ENCODE measurements around the gene TBCK.

Gene TBCK

GRCh38 chr4:106263594-106264330, 52.2 kb downstream of the TBCK start:
- Histone ChIP-seq H3K27me3 (ENCODE audit: control insufficient read depth, insufficient read depth, low read length) (no peaks in the 10 kb centered on the region), H3K4me1 (ENCODE audit: control insufficient read depth, insufficient read depth, low read length) (no peaks in the 10 kb centered on the region), H3K4me3 (ENCODE audit: low read length) (no peak overlapping the region), H3K27ac (ENCODE audit: low read length) (no peak overlapping the region), H3K9me3 (ENCODE audit: control insufficient read depth, insufficient read depth, low read length) (no peaks in the 10 kb centered on the region), H3K36me3 (ENCODE audit: control insufficient read depth, insufficient read depth, low read length) (no peaks in the 10 kb centered on the region)
- no CpG with 5 or more reads among the region's 2 CpGs for WGBS (ENCODE audit: insufficient coverage, insufficient read length)
- DNase-seq (ENCODE audit: low read depth, low spot score) = no peak

DNA sequence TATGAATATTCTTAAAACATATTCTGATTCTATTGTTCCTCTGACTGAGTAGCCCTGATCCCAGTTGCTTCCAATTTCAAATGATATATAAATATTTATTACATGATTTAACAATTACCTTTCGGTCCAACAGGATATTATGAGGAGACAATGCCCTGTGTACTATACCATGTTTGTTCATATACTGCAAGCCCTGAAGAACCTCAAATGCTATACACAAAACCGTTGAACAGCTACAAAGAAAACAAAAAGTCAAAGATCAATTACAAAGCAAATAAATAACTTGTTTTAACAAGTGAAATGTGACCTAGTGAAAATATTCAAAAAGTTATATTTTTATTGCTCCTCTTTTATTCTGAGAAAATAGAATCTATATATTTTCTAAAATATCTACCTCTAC, 54.0 kb downstream of the TBCK start:
- WGBS (ENCODE audit: insufficient coverage, insufficient read length) = no CpG with 5 or more reads among the region's 2 CpGs
- no peaks in the 10 kb centered on the region for H3K36me3 ChIP-seq (ENCODE audit: control insufficient read depth, insufficient read depth, low read length)
- DNase-seq (ENCODE audit: low read depth, low spot score) = no peak
- no peak overlapping the region for H3K4me3 ChIP-seq (ENCODE audit: low read length)
- no peaks in the 10 kb centered on the region for H3K27me3 ChIP-seq (ENCODE audit: control insufficient read depth, insufficient read depth, low read length)
- H3K4me1 ChIP-seq (ENCODE audit: control insufficient read depth, insufficient read depth, low read length) = no peaks in the 10 kb centered on the region
- H3K9me3 ChIP-seq (ENCODE audit: control insufficient read depth, insufficient read depth, low read length) = no peaks in the 10 kb centered on the region
- no peak overlapping the region for H3K27ac ChIP-seq (ENCODE audit: low read length)

- Histone ChIP-seq H3K4me1 (ENCODE audit: control insufficient read depth, insufficient read depth, low read length) (no peaks in the 10 kb centered on the region), H3K27ac (ENCODE audit: low read length) (no peak overlapping the region)
These were observed 57.6 kb downstream of the TBCK start for GRCh38 chr4:106258145-106259045.

DNA sequence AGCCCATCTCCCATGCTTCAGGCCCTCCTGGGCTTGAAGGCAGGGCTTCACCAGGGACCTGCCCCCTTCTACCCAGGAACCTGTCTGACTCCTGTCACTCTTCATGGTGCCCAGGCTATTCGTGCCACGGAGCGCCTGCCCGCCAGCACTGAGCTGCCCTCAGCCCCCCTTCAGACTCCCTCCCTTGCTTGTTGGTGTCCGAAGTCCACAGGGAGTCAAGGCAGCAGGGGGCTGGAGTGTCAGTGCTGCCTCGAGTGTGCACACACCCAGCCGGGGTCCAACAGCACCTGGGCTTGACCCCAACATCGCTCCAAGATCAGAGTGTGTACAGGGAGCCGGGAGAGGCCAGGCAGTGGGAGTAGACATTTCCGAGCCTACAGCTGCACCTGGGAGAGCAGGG, 59.8 kb downstream of the TBCK start:
- Histone ChIP-seq H3K27me3 (ENCODE audit: control insufficient read depth, insufficient read depth, low read length) (no peaks in the 10 kb centered on the region), H3K36me3 (ENCODE audit: control insufficient read depth, insufficient read depth, low read length) (0 out of 2 replicates have a peak, but pooled peaks cover 3% of the 10 kb centered on the region), H3K4me1 (ENCODE audit: control insufficient read depth, insufficient read depth, low read length) (no peaks in the 10 kb centered on the region), H3K27ac (ENCODE audit: low read length) (no peak overlapping the region), H3K9me3 (ENCODE audit: control insufficient read depth, insufficient read depth, low read length) (no peaks in the 10 kb centered on the region), H3K4me3 (ENCODE audit: low read length) (no peak overlapping the region)
- no CpG with 5 or more reads among the region's 10 CpGs for WGBS (ENCODE audit: insufficient coverage, insufficient read length)
- DNase-seq (ENCODE audit: low read depth, low spot score) = no peak

More at GRCh38 chr4:106258145-106259045, 57.6 kb downstream of the TBCK start:
- 0 out of 2 replicates have a peak, but pooled peaks cover 3% of the 10 kb centered on the region for H3K36me3 ChIP-seq (ENCODE audit: control insufficient read depth, insufficient read depth, low read length)
- H3K27me3 ChIP-seq (ENCODE audit: control insufficient read depth, insufficient read depth, low read length) = no peaks in the 10 kb centered on the region
- no CpG with 5 or more reads among the region's 4 CpGs for WGBS (ENCODE audit: insufficient coverage, insufficient read length)
- no peaks in the 10 kb centered on the region for H3K9me3 ChIP-seq (ENCODE audit: control insufficient read depth, insufficient read depth, low read length)
- DNase-seq (ENCODE audit: low read depth, low spot score) = no peak
- no peak overlapping the region for H3K4me3 ChIP-seq (ENCODE audit: low read length)

DNA sequence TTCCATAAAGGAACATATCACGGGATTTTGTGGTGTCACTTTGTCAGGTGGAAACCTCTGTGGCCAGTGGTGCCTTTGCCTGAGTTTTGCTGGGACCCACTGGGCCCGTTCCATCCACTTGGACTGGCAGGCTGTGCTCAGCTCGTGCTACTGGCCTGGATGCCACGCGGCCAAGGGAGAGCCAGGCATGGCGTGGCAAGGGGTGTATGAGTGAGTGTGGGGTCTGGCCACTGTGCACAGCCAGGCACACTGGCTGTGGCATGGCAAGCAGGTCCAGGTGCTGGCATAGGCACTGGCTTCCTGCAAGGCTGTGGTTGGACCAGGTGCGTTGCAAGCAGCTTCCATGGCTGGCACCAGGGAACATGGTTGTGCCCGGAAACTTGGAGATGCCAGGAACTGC, 60.8 kb downstream of the TBCK start:
- no peak for DNase-seq (ENCODE audit: low read depth, low spot score)
- Histone ChIP-seq H3K4me1 (ENCODE audit: control insufficient read depth, insufficient read depth, low read length) (no peaks in the 10 kb centered on the region), H3K27ac (ENCODE audit: low read length) (no peak overlapping the region), H3K36me3 (ENCODE audit: control insufficient read depth, insufficient read depth, low read length) (0 out of 2 replicates have a peak, but pooled peaks cover 3% of the 10 kb centered on the region), H3K4me3 (ENCODE audit: low read length) (no peak overlapping the region), H3K9me3 (ENCODE audit: control insufficient read depth, insufficient read depth, low read length) (no peaks in the 10 kb centered on the region), H3K27me3 (ENCODE audit: control insufficient read depth, insufficient read depth, low read length) (no peaks in the 10 kb centered on the region)
- no CpG with 5 or more reads among the region's 8 CpGs for WGBS (ENCODE audit: insufficient coverage, insufficient read length)

GRCh38 chr4:106253364-106254129, 62.5 kb downstream of the TBCK start:
- H3K27me3 ChIP-seq (ENCODE audit: control insufficient read depth, insufficient read depth, low read length) = no peaks in the 10 kb centered on the region
- H3K4me1 ChIP-seq (ENCODE audit: control insufficient read depth, insufficient read depth, low read length) = no peaks in the 10 kb centered on the region
- 0 out of 2 replicates have a peak, but pooled peaks cover 3% of the 10 kb centered on the region for H3K36me3 ChIP-seq (ENCODE audit: control insufficient read depth, insufficient read depth, low read length)
- no peak overlapping the region for H3K27ac ChIP-seq (ENCODE audit: low read length)
- H3K4me3 ChIP-seq (ENCODE audit: low read length) = no peak overlapping the region
- DNase-seq (ENCODE audit: low read depth, low spot score) = no peak
- no CpG with 5 or more reads among the region's 4 CpGs for WGBS (ENCODE audit: insufficient coverage, insufficient read length)
- H3K9me3 ChIP-seq (ENCODE audit: control insufficient read depth, insufficient read depth, low read length) = no peaks in the 10 kb centered on the region

DNA sequence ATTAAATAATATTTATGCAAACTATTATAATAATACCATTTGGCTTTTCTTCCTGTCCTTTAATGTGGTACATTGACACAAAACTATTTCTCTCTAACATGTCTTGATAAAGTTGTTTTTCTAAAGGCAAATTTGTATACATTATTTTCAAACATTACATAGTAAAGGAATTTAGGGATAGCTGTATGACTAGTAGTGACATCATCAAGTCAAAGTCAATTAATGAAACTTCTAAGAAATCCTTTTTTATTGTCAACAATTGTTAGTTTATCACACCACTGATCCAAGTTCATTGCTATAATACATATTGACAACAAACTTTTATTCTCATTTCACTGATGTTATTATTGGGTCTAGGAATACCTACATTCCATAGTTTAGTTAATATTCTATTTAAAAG, 68.4 kb downstream of the TBCK start:
- Histone ChIP-seq H3K4me3 (ENCODE audit: low read length) (no peak overlapping the region), H3K36me3 (ENCODE audit: control insufficient read depth, insufficient read depth, low read length) (no peaks in the 10 kb centered on the region), H3K27ac (ENCODE audit: low read length) (no peak overlapping the region), H3K4me1 (ENCODE audit: control insufficient read depth, insufficient read depth, low read length) (no peaks in the 10 kb centered on the region), H3K27me3 (ENCODE audit: control insufficient read depth, insufficient read depth, low read length) (no peaks in the 10 kb centered on the region), H3K9me3 (ENCODE audit: control insufficient read depth, insufficient read depth, low read length) (no peaks in the 10 kb centered on the region)
- no peak for DNase-seq (ENCODE audit: low read depth, low spot score)

DNA sequence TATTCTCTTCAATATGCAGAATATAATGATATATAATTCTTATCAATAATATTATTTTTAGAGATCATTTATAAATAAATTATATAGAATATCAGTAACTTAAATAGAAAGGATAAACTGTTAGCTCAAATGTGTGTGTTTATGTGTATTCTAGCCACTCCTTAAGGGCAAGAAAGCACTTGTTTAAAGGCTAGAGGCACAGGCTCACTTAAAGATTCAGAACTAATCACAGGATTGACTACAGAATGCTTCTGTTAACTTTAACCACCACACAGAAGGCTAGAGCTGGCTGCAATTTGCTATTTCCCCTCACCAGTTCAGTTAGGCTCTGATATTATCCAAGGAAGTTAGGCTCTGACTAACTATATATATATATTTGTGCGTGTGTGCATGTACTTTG, 69.6 kb downstream of the TBCK start:
- Histone ChIP-seq H3K4me1 (ENCODE audit: control insufficient read depth, insufficient read depth, low read length) (no peaks in the 10 kb centered on the region), H3K27me3 (ENCODE audit: control insufficient read depth, insufficient read depth, low read length) (no peaks in the 10 kb centered on the region), H3K4me3 (ENCODE audit: low read length) (no peak overlapping the region), H3K9me3 (ENCODE audit: control insufficient read depth, insufficient read depth, low read length) (no peaks in the 10 kb centered on the region), H3K36me3 (ENCODE audit: control insufficient read depth, insufficient read depth, low read length) (no peaks in the 10 kb centered on the region), H3K27ac (ENCODE audit: low read length) (no peak overlapping the region)
- no CpG with 5 or more reads among the region's 1 CpG for WGBS (ENCODE audit: insufficient coverage, insufficient read length)
- DNase-seq (ENCODE audit: low read depth, low spot score) = no peak

- WGBS (ENCODE audit: insufficient coverage, insufficient read length) = no CpG with 5 or more reads among the region's 2 CpGs
- Histone ChIP-seq H3K36me3 (ENCODE audit: control insufficient read depth, insufficient read depth, low read length) (no peaks in the 10 kb centered on the region), H3K27ac (ENCODE audit: low read length) (no peak overlapping the region), H3K4me1 (ENCODE audit: control insufficient read depth, insufficient read depth, low read length) (no peaks in the 10 kb centered on the region), H3K9me3 (ENCODE audit: control insufficient read depth, insufficient read depth, low read length) (no peaks in the 10 kb centered on the region), H3K4me3 (ENCODE audit: low read length) (no peak overlapping the region), H3K27me3 (ENCODE audit: control insufficient read depth, insufficient read depth, low read length) (no peaks in the 10 kb centered on the region)
- DNase-seq (ENCODE audit: low read depth, low spot score) = no peak
These were observed 70.8 kb downstream of the TBCK start for GRCh38 chr4:106245176-106245575.

- WGBS (ENCODE audit: insufficient coverage, insufficient read length) = no CpG with 5 or more reads among the region's 1 CpG
- H3K27ac ChIP-seq (ENCODE audit: low read length) = no peak overlapping the region
- no peaks in the 10 kb centered on the region for H3K36me3 ChIP-seq (ENCODE audit: control insufficient read depth, insufficient read depth, low read length)
- no peaks in the 10 kb centered on the region for H3K4me1 ChIP-seq (ENCODE audit: control insufficient read depth, insufficient read depth, low read length)
- DNase-seq (ENCODE audit: low read depth, low spot score) = no peak
- no peaks in the 10 kb centered on the region for H3K9me3 ChIP-seq (ENCODE audit: control insufficient read depth, insufficient read depth, low read length)
- H3K4me3 ChIP-seq (ENCODE audit: low read length) = no peak overlapping the region
- H3K27me3 ChIP-seq (ENCODE audit: control insufficient read depth, insufficient read depth, low read length) = no peaks in the 10 kb centered on the region
These were observed 75.3 kb downstream of the TBCK start for GRCh38 chr4:106240699-106241098.
